Endodermal cell (in vitro differentiated cells): ENCODE data around the gene ZNF207. TPM values are rescaled to one million over a fixed set of nuclear protein-coding genes. Genes with fewer than 3 reads are reported as not detected.
A peak's percentile ranks its signal among the peaks of the same experiment; 100 is the strongest.

ENCODE experiments used
- DNase-seq: peaks from one replicate; pipeline ENCODE4 v3.0.0-alpha.2; 2017
- H3K27ac ChIP-seq: 2 replicates; pipeline ENCODE4 v1.5.1; 2013; ENCODE audit warnings: mild to moderate bottlenecking, low read depth, low read length, moderate library complexity
- H3K27me3 ChIP-seq: 2 replicates; pipeline ENCODE4 v1.6.1; 2013; ENCODE audit warnings: mild to moderate bottlenecking, low read length, moderate library complexity; ENCODE audit not compliant: insufficient read depth, control insufficient read depth, poor library complexity, severe bottlenecking
- H3K36me3 ChIP-seq: 2 replicates; pipeline ENCODE4 v1.7.0; 2013; ENCODE audit warnings: mild to moderate bottlenecking, low read length, moderate library complexity; ENCODE audit not compliant: control insufficient read depth, insufficient read depth
- H3K4me1 ChIP-seq: one replicate; pipeline ENCODE4 v1.7.0; 2013; ENCODE audit warnings: low read length; ENCODE audit not compliant: control insufficient read depth, insufficient read depth
- H3K4me3 ChIP-seq: 2 replicates; pipeline ENCODE4 v1.5.1; 2013; ENCODE audit warnings: mild to moderate bottlenecking, low read length, moderate library complexity
- H3K9ac ChIP-seq: 2 replicates; pipeline ENCODE4 v1.6.1; 2013; ENCODE audit warnings: mild to moderate bottlenecking, low read length, moderate library complexity; ENCODE audit not compliant: poor library complexity, severe bottlenecking; ENCODE audit errors: extremely low read depth
- H3K9me3 ChIP-seq: 2 replicates; pipeline ENCODE4 v1.6.1; 2013; ENCODE audit warnings: mild to moderate bottlenecking, low read length, moderate library complexity; ENCODE audit not compliant: control insufficient read depth
- H3K27ac Mint-ChIP-seq: 2 replicates; pipeline ENCODE4 v1.8.0; 2020; ENCODE audit warnings: mixed read lengths
- H3K27me3 Mint-ChIP-seq: 2 replicates; pipeline ENCODE4 v1.8.0; 2021; ENCODE audit warnings: mild to moderate bottlenecking, mixed read lengths; ENCODE audit not compliant: insufficient read depth
- H3K36me3 Mint-ChIP-seq: 2 replicates; pipeline ENCODE4 v1.8.0; 2020; ENCODE audit warnings: low read depth, mixed read lengths
- H3K4me1 Mint-ChIP-seq: 2 replicates; pipeline ENCODE4 v1.8.0; 2020; ENCODE audit warnings: mixed read lengths
- H3K4me3 Mint-ChIP-seq: 2 replicates; pipeline ENCODE4 v1.8.0; 2020; ENCODE audit warnings: mild to moderate bottlenecking, moderate library complexity, mixed read lengths
- H3K9me3 Mint-ChIP-seq: 2 replicates; pipeline ENCODE4 v1.8.0; 2020; ENCODE audit warnings: mild to moderate bottlenecking, mixed read lengths
- WGBS, 2 experiments: methylation state at CpG; one replicate each; pipeline versions ENCODE4 v1.1.5 to v1.1.7; 2013; ENCODE audit warnings: missing lambda C conversion rate in 2 of 2, mixed read lengths in 1 of 2; ENCODE audit not compliant: insufficient coverage in 1 of 2, insufficient read length in 1 of 2; 5-methylcytosine and 5-hydroxymethylcytosine counted together
- total RNA-seq, 2 donors: library from RNA; stranded (reverse); fragmentation: NEBNext Ultra II Directional in 1 of 2; extraction: Animal tissue kit (Norgen Biotek cat#: 25700) in 1 of 2; gene quantifications; 2 replicates in 1 of 2; 3 replicates in 1 of 2; pipeline ENCODE4 v1.2.1, GENCODE V29; 2021
- TF ChIP-seq, protein P1 (sequence below): fragments of 200-600 bp; sonication (generic); conservative IDR thresholded peaks from 2 replicates; pipeline ENCODE4 v1.5.0; 2021; ENCODE audit warnings: antibody characterized with exemption, mild to moderate bottlenecking

The ZNF207 gene
- total RNA-seq, 2 donors from 2014 or later: 234 to 255 TPM

DNA sequence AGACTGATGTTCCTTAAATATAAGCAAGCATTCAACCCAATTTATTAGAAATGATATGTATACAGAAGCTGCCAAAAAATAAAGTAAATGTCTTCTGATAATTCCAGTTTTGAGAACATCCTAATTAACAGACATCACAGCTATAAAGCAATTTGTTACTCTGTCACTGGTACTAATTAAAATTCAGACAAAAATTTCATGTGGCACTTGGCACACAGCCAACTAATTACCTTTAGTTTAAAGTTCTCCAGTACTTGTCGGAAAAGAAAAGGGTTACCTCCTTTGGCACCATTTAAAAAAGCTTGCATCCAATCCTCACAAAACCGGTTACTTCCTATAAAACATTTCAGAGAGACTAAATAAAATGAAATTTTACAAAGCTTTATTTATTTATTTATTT, 16.8 kb upstream of the ZNF207 start:
- H3K4me3 Mint-ChIP-seq: no peak overlapping the region
- H3K36me3 Mint-ChIP-seq: peaks cover 50% of the 10 kb centered on the region
- H3K36me3 ChIP-seq: peaks cover 60% of the 10 kb centered on the region
- no peaks in the 10 kb centered on the region for H3K9me3 ChIP-seq
- no peak overlapping the region for H3K4me3 ChIP-seq
- H3K4me1 Mint-ChIP-seq: no peaks in the 10 kb centered on the region
- H3K27ac Mint-ChIP-seq: no peak overlapping the region
- 97 to 100% methylated on average over 1 of the region's 2 CpGs for WGBS, 2 experiments
- H3K9ac ChIP-seq: no peak overlapping the region
- no peak overlapping the region for H3K27ac ChIP-seq
- peak; percentile 2 for DNase-seq
- H3K4me1 ChIP-seq: no peaks in the 10 kb centered on the region
- H3K27me3 Mint-ChIP-seq: no peaks in the 10 kb centered on the region
- H3K9me3 Mint-ChIP-seq: no peaks in the 10 kb centered on the region
- TF ChIP-seq, protein P1, sequence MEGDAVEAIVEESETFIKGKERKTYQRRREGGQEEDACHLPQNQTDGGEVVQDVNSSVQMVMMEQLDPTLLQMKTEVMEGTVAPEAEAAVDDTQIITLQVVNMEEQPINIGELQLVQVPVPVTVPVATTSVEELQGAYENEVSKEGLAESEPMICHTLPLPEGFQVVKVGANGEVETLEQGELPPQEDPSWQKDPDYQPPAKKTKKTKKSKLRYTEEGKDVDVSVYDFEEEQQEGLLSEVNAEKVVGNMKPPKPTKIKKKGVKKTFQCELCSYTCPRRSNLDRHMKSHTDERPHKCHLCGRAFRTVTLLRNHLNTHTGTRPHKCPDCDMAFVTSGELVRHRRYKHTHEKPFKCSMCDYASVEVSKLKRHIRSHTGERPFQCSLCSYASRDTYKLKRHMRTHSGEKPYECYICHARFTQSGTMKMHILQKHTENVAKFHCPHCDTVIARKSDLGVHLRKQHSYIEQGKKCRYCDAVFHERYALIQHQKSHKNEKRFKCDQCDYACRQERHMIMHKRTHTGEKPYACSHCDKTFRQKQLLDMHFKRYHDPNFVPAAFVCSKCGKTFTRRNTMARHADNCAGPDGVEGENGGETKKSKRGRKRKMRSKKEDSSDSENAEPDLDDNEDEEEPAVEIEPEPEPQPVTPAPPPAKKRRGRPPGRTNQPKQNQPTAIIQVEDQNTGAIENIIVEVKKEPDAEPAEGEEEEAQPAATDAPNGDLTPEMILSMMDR: no peak
- no peaks in the 10 kb centered on the region for H3K27me3 ChIP-seq

DNA sequence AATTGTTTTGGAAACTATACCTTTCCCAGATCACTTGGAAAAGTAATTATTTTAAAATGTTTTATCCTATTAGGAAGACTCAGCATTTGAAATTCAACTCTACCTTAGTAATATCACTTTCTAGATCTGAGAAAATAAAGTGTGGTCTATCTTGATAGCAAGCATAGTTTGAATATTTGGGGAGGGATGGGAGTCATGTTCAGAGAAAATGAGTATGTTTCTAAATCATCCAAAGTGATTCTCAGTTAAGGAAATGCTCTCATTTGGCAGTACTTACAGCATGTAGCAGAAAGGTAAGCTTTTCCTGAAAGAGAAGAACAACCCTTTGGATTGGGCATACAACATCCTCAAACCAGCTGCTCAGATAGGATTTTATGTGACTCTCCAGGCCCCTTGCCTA, 14.9 kb upstream of the ZNF207 start:
- Histone ChIP-seq H3K4me3 (no peak overlapping the region), H3K9me3 (no peaks in the 10 kb centered on the region), H3K9ac (no peak overlapping the region), H3K36me3 (peaks cover 64% of the 10 kb centered on the region), H3K27me3 (no peaks in the 10 kb centered on the region), H3K27ac (no peak overlapping the region), H3K4me1 (no peaks in the 10 kb centered on the region)
- Mint-ChIP-seq H3K4me3 (no peak overlapping the region), H3K27me3 (no peaks in the 10 kb centered on the region), H3K4me1 (no peaks in the 10 kb centered on the region), H3K9me3 (no peaks in the 10 kb centered on the region), H3K36me3 (peaks cover 63% of the 10 kb centered on the region), H3K27ac (no peak overlapping the region)
- no peak for DNase-seq
- TF ChIP-seq, protein P1: no peak

GRCh38 chr17:32335687-32336086, 14.3 kb upstream of the ZNF207 start:
- H3K9me3 ChIP-seq: no peaks in the 10 kb centered on the region
- DNase-seq: peak; percentile 7
- H3K9ac ChIP-seq: no peak overlapping the region
- H3K27me3 Mint-ChIP-seq: no peaks in the 10 kb centered on the region
- TF ChIP-seq, protein P1: no peak
- no peak overlapping the region for H3K4me3 Mint-ChIP-seq
- no peaks in the 10 kb centered on the region for H3K9me3 Mint-ChIP-seq
- 94 to 100% methylated on average over 1 to 4 of the region's 4 CpGs for WGBS, 2 experiments
- peaks cover 65% of the 10 kb centered on the region for H3K36me3 Mint-ChIP-seq
- H3K36me3 ChIP-seq: peaks cover 64% of the 10 kb centered on the region
- no peak overlapping the region for H3K27ac ChIP-seq
- no peaks in the 10 kb centered on the region for H3K27me3 ChIP-seq
- H3K27ac Mint-ChIP-seq: no peak overlapping the region
- no peak overlapping the region for H3K4me3 ChIP-seq
- no peaks in the 10 kb centered on the region for H3K4me1 ChIP-seq
- H3K4me1 Mint-ChIP-seq: no peaks in the 10 kb centered on the region
